IMR-90 (cell line): ENCODE results near the gene ERMP1. TPM values are rescaled to one million over a fixed set of nuclear protein-coding genes. Genes with fewer than 3 reads are reported as not detected.

Experiments
- ATAC-seq: fragments of 200-7000 bp; cut with Tn5 transposase; 2 replicates; pipeline ENCODE4 v1.9.1; 2020; ENCODE audit warnings: low read depth, mild to moderate bottlenecking, moderate library complexity
- BruUV-seq: library from RNA; stranded (reverse); fragments of 400-500 nt; replicated peaks from 2 replicates; lab custom pipeline; 2021; lab: Mats Ljungman, UMichigan
- CTCF ChIA-PET: fragments of 300-600 bp; formaldehyde crosslinking; extraction: SDS; loops from one replicate; lab custom pipeline; 2021; ENCODE audit warnings: antibody characterized with exemption; lab: Yijun Ruan, JAX
- POLR2A ChIA-PET: fragments of 300-600 bp; sonication (Branson Sonifier 250); formaldehyde crosslinking; loops from one replicate; lab custom pipeline; 2022; ENCODE audit warnings: antibody characterized with exemption; ENCODE audit not compliant: unreplicated experiment; lab: Charles Lee
- DNase-seq: peaks from one replicate; pipeline ENCODE4 v3.0.0; 2013
- H2AFZ ChIP-seq: replicated peaks from 2 replicates; pipeline ENCODE3; 2013; ENCODE audit warnings: low read length, mild to moderate bottlenecking; ENCODE audit not compliant: poor library complexity
- H2AK5ac ChIP-seq: 2 replicates; pipeline ENCODE4 v1.6.1; 2013; ENCODE audit warnings: low read depth, low read length, inconsistent platforms
- H2AK9ac ChIP-seq: replicated peaks from 2 replicates; pipeline ENCODE3; 2013; ENCODE audit warnings: mild to moderate bottlenecking, low read depth, low read length, moderate library complexity; ENCODE audit not compliant: poor library complexity
- H2BK120ac ChIP-seq: 2 replicates; pipeline ENCODE4 v1.6.1; 2013; ENCODE audit warnings: low read depth, low read length, inconsistent platforms
- H2BK15ac ChIP-seq: 3 replicates; pipeline ENCODE4 v1.6.1; 2013; ENCODE audit warnings: low read depth, low read length, inconsistent platforms
- H2BK20ac ChIP-seq: 2 replicates; pipeline ENCODE4 v1.6.1; 2013; ENCODE audit warnings: low read depth, mild to moderate bottlenecking, inconsistent platforms, low read length, moderate library complexity
- H2BK5ac ChIP-seq: 2 replicates; pipeline ENCODE4 v1.6.1; 2013; ENCODE audit warnings: mild to moderate bottlenecking, low read depth, low read length, inconsistent platforms; ENCODE audit not compliant: poor library complexity, severe bottlenecking
- H3K14ac ChIP-seq: replicated peaks from 2 replicates; pipeline ENCODE4 v1.6.1; 2013; ENCODE audit warnings: low read depth, low read length, inconsistent platforms
- H3K18ac ChIP-seq: 2 replicates; pipeline ENCODE4 v1.6.1; 2013; ENCODE audit warnings: low read depth, low read length, control low read depth
- H3K23ac ChIP-seq: 2 replicates; pipeline ENCODE4 v1.6.1; 2013; ENCODE audit warnings: low read depth, low read length, inconsistent platforms
- H3K27ac ChIP-seq: 2 replicates; pipeline ENCODE4 v1.5.1; 2013; ENCODE audit warnings: mild to moderate bottlenecking, control low read depth, low read length; ENCODE audit not compliant: insufficient read depth
- H3K27me3 ChIP-seq: 2 replicates; pipeline ENCODE4 v1.6.1; 2013; ENCODE audit warnings: low read length; ENCODE audit not compliant: control insufficient read depth, insufficient read depth
- H3K36me3 ChIP-seq: 2 replicates; pipeline ENCODE4 v1.6.1; 2013; ENCODE audit warnings: low read length, mixed read lengths; ENCODE audit not compliant: control insufficient read depth, insufficient read depth
- H3K4ac ChIP-seq: 2 replicates; pipeline ENCODE4 v1.6.1; 2013; ENCODE audit warnings: low read depth, low read length, inconsistent platforms
- H3K4me1 ChIP-seq: 2 replicates; pipeline ENCODE4 v1.6.1; 2013; ENCODE audit warnings: low read length, mixed read lengths; ENCODE audit not compliant: control insufficient read depth, insufficient read depth
- H3K4me2 ChIP-seq: 2 replicates; pipeline ENCODE4 v1.6.1; 2013; ENCODE audit warnings: low read depth, mild to moderate bottlenecking, control low read depth, low read length, moderate library complexity
- H3K4me3 ChIP-seq: 2 replicates; pipeline ENCODE4 v1.5.1; 2013; ENCODE audit warnings: low read depth, mild to moderate bottlenecking, control low read depth, low read length, moderate library complexity; ENCODE audit not compliant: insufficient read depth
- H3K56ac ChIP-seq: 2 replicates; pipeline ENCODE4 v1.6.1; 2013; ENCODE audit warnings: low read length, inconsistent platforms; ENCODE audit not compliant: insufficient read depth; ENCODE audit errors: extremely low read depth
- H3K79me1 ChIP-seq, 2 experiments: 2 replicates each; pipeline ENCODE4 v1.6.1; 2013; ENCODE audit warnings: low read length in 2 of 2, inconsistent platforms in 1 of 2, low read depth in 1 of 2
- H3K9ac ChIP-seq: 2 replicates; pipeline ENCODE4 v1.6.1; 2013; ENCODE audit warnings: low read depth, low read length, control low read depth
- H3K9me1 ChIP-seq: 2 replicates; pipeline ENCODE4 v1.6.1; 2013; ENCODE audit warnings: low read length, inconsistent platforms; ENCODE audit not compliant: insufficient read depth
- H3K9me3 ChIP-seq: 2 replicates; pipeline ENCODE4 v1.6.1; 2013; ENCODE audit warnings: low read length; ENCODE audit not compliant: control insufficient read depth, insufficient read depth
- H4K20me1 ChIP-seq: 2 replicates; pipeline ENCODE4 v1.6.1; 2013; ENCODE audit warnings: low read length, inconsistent platforms; ENCODE audit not compliant: insufficient read depth
- H4K5ac ChIP-seq: 2 replicates; pipeline ENCODE4 v1.6.1; 2013; ENCODE audit warnings: mild to moderate bottlenecking, low read depth, low read length, control low read depth
- H4K8ac ChIP-seq, 2 experiments: 2 replicates each; pipeline ENCODE4 v1.6.1; 2013; ENCODE audit warnings: low read depth in 2 of 2, low read length in 2 of 2, control low read depth in 1 of 2, inconsistent platforms in 1 of 2
- H4K91ac ChIP-seq: 2 replicates; pipeline ENCODE4 v1.6.1; 2013; ENCODE audit warnings: low read depth, low read length, inconsistent platforms; ENCODE audit not compliant: insufficient read depth
- CHD1 ChIP-seq: IDR thresholded peaks from 2 replicates; pipeline ENCODE4 v1.6.1; 2012; ENCODE audit warnings: low read depth, low read length, improper control_type of control experiment
- MXI1 ChIP-seq: IDR thresholded peaks from 2 replicates; pipeline ENCODE4 v1.6.1; 2012; ENCODE audit warnings: low read depth, mild to moderate bottlenecking, low read length, moderate library complexity, borderline replicate concordance
- SMC3 ChIP-seq: fragments of 150-350 bp; IDR thresholded peaks from 2 replicates; pipeline ENCODE4 v1.6.1; 2016; ENCODE audit warnings: low read depth, mild to moderate bottlenecking, antibody characterized with exemption, low read length, moderate library complexity
- USF2 ChIP-seq: fragments of 150-350 bp; IDR thresholded peaks from 2 replicates; pipeline ENCODE4 v1.6.1; 2017; ENCODE audit warnings: mild to moderate bottlenecking, antibody characterized with exemption, low read length, low read depth
- WGBS, 2 experiments: methylation state at CpG; one replicate each; pipeline versions ENCODE4 v1.1.5 to v1.1.7; 2013; ENCODE audit warnings: missing lambda C conversion rate in 2 of 2; ENCODE audit not compliant: insufficient read length in 1 of 2; ENCODE audit errors: extremely low coverage in 2 of 2; 5-methylcytosine and 5-hydroxymethylcytosine counted together
- dilution Hi-C: fragments of 300-500 bp; cut with HindIII; formaldehyde crosslinking; loops from one replicate; pipeline ENCODE4 v1.14.3; 2018; ENCODE audit warnings: low sequenced_read_pairs; ENCODE audit not compliant: unreplicated experiment
- in situ Hi-C: fragments of 300-500 bp; cut with MboI; formaldehyde crosslinking; loops from 3 replicates; pipeline ENCODE4 v1.14.3; 2019; ENCODE audit warnings: low sequenced_read_pairs, inconsistent platforms, mixed read lengths
- intact Hi-C: fragments of 100-400 bp; cut with micrococcal nuclease; formaldehyde crosslinking; loops from 2 replicates; pipeline ENCODE4 v1.10.0; 2022
- polyA plus RNA-seq, 3 experiments: library from polyadenylated mRNA; depleted of rRNA; stranded (reverse); fragments of >200 nt; gene quantifications; 2 replicates each; pipeline ENCODE4 v1.2.3, GENCODE V29; 2012; ENCODE audit warnings: low replicate concordance in 1 of 3
- total RNA-seq: library from RNA; depleted of rRNA; stranded (reverse); fragments of >200 nt; gene quantifications from 2 replicates; pipeline ENCODE4 v1.2.3, GENCODE V29; 2012

Gene ERMP1
- total and polyA plus RNA-seq, 2 of the 4 experiments (the other 2 are of a cell fraction), result 2.2 to 4.7 TPM

DNA sequence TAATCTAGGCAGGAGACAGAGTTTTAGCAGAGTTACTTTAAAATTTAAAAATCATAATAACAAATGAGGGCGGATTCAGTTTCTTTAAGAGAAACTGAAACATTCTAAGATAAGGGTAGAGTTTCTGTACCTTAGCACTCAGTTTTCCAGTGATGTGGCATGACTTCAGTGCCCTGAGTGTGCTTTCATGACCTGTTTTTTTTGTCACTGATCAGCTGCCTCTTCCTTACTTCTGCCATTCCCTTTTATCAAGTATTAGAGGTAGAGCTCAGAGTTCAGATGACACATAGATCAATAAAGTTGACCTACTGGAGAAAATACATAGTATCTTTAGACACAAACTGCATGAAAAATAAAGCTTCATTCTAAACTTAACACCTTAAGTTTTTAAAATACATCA is 82.3 kb downstream of the ERMP1 start:
- no peak overlapping the region for H3K27ac ChIP-seq
- TF ChIP-seq SMC3 (no peak), CHD1 (no peak), MXI1 (no peak), USF2 (no peak)
- H3K9me1 ChIP-seq, result no peaks in the 10 kb centered on the region
- H3K9ac ChIP-seq, result no peak overlapping the region
- ChIA-PET POLR2A (no interaction called here), CTCF (interaction anchor here (0.7 kb wide), 1 partner anchor 31 kb away, joined by 3 read pairs; no protein-coding TSS in a partner anchor)
- H3K4ac ChIP-seq, result no peak overlapping the region
- H3K4me1 ChIP-seq, result no peaks in the 10 kb centered on the region
- no peak overlapping the region for H2BK5ac ChIP-seq
- no peak overlapping the region for H2BK15ac ChIP-seq
- H2BK20ac ChIP-seq, result no peak overlapping the region
- no peak overlapping the region for H3K14ac ChIP-seq
- peaks cover 36% of the 10 kb centered on the region for H3K36me3 ChIP-seq
- no peak overlapping the region for H3K4me2 ChIP-seq
- in situ Hi-C loops (no loop called here), intact Hi-C loops (no loop called here), dilution Hi-C loops (no loop called here)
- no peak overlapping the region for H3K4me3 ChIP-seq
- H2AK9ac ChIP-seq, result no peak overlapping the region
- WGBS, 2 experiments, result no CpG with 5 or more reads among the region's 1 CpG
- H3K9me3 ChIP-seq, result no peaks in the 10 kb centered on the region
- no peak overlapping the region for H4K91ac ChIP-seq
- H3K79me1 ChIP-seq, result peaks cover 4% of the 10 kb centered on the region in 2 experiments; a peak in 2 of 4 replicates
- H3K23ac ChIP-seq, result no peak overlapping the region
- ATAC-seq, result no peak
- no peak overlapping the region for H4K8ac ChIP-seq
- no peaks in the 10 kb centered on the region for H4K20me1 ChIP-seq
- no TSS peak for BruUV-seq
- H2BK120ac ChIP-seq, result no peak overlapping the region
- no peak for DNase-seq
- no peak overlapping the region for H2AK5ac ChIP-seq
- H2AFZ ChIP-seq, result no peak overlapping the region
- H3K18ac ChIP-seq, result no peak overlapping the region
- H4K5ac ChIP-seq, result no peak overlapping the region
- H3K56ac ChIP-seq, result no peak overlapping the region
- no peaks in the 10 kb centered on the region for H3K27me3 ChIP-seq
